Fibroblast of skin of back (primary cell): ENCODE data around the gene KRTAP4-11. TPM values are rescaled to one million over a fixed set of nuclear protein-coding genes. Genes with fewer than 3 reads are reported as not detected.
A peak's percentile ranks its signal among the peaks of the same experiment; 100 is the strongest.
"Not testable (repeated sequence)": the region's sequence is repeated elsewhere in the genome, so short reads cannot be mapped to it uniquely, and the experiment has no call there.

Source experiments
- DNase-seq: peaks from one replicate; pipeline ENCODE4 v3.0.0-alpha.2; 2013
- polyA plus RNA-seq, 2 experiments: library from polyadenylated mRNA; unstranded; fragments of 120-200 nt; gene quantifications; one replicate each; pipeline ENCODE4 v1.2.1, GENCODE V29; 2013; ENCODE audit not compliant: insufficient read length in 2 of 2

Gene KRTAP4-11
- not detected for polyA plus RNA-seq (2013, experiment 1 of 2; ENCODE audit: insufficient read length)
- not detected for polyA plus RNA-seq (2013, experiment 2 of 2; ENCODE audit: insufficient read length)

DNA sequence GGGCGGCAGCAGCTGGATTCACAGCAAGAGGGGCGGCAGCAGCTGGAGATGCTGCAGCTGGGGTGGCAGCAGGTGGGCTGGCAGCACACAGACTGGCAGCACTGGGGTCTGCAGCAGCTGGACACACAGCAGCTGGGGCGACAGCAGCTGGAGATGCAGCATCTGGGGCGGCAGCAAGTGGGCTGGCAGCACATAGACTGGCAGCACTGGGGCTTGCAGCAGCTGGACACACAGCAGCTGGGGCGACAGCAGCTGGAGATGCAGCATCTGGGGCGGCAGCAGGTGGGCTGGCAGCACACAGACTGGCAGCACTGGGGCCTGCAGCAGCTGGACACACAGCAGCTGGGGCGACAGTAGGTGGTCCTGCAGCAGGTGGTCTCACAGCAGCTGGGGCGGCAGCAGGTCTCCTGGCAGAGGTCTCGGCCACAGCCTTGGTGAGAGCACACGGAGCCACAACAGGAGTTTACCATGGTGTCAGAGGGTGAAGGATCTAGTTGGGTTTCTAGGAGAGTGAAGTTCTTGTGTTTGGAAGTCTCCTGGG lies at the start of gene KRTAP4-11:
TSS of gene KRTAP4-11 (minus strand) at position 528 of the 541 bp plus-strand sequence. CDS start at position 470, 58 bp downstream.
- not testable (repeated sequence) for DNase-seq

DNA sequence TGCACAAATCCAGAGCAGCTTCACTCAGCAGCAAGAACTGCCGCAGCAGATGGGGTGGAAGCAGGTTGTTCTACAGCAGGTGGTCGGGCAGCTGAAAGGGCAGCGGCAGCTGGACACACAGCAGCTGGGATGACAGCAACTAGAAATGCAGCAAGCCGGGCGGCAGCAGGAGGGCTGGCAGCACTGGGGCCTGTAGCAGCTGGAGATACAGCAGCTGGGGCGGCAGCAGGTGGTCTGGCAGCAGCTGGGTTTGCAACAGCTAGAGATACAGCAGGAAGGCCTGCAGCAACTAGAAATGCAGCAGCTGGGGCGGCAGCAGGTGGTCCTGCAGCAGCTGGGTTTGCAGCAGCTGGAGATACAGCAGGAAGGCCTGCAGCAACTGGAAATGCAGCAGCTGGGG lies 49.4 kb upstream of the KRTAP4-11 start:
- DNase-seq, result no peak

DNA sequence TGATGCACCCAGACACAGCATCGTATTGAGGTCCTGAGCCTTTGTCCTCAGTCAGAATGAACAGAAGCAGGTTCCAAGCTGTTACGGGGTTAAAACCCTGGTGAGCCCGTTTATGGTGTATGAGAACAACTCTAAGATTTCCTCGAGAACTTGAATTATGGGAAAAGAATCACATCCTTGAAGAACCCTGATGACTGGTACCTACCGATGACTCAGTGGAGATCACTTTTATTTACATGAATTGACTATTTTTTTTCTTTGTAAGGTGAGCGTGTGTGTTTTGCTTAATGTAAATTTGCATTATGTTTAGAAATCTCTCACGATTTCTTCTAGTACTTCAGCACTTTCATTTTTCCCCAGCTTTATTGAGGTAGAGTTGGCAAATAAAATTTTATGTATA lies 45.7 kb upstream of the KRTAP4-11 start:
- no peak for DNase-seq

DNA sequence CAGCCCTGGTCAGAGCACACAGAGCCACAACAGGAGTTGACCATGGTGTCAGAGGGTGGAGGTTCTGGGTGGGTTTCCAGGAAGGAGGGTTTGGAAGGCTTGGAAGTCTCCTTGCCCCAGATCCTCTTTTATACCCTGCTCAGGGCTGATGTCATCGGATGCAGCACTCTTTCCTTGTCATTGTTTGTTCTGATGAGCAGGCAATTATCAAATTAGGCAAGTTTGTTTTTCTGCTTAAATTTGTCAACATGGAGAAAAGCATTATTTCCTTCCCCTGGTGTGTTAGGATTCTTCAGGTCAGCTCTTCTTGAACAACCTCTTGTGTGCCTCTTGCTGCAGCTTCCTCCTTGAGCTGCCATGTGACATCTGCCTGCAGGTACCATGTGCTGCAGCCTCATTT lies 42.5 kb upstream of the KRTAP4-11 start, which contains the start of gene KRTAP4-4:
TSS of gene KRTAP4-4 (minus strand) at position 101 of the 400 bp plus-strand sequence. CDS start at position 44, 57 bp downstream.
- DNase-seq, result no peak

DNA sequence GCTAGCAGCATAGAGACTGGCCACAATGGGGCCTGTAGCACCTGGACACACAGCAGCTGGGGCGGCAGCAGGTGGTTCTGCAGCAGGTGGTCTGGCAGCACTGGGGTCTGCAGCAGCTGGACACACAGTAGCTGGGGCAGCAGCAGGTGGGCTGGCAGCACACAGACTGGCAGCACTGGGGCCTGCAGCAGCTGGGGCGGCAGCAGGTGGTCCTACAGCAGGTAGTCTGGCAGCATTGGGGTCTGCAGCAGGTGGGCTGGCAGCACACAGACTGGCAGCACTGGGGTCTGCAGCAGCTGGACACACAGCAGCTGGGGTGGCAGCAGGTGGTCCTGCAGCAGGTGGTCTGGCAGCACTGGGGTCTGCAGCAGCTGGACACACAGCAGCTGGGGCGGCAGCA lies 42.0 kb upstream of the KRTAP4-11 start:
- DNase-seq, result not testable (repeated sequence)

DNA sequence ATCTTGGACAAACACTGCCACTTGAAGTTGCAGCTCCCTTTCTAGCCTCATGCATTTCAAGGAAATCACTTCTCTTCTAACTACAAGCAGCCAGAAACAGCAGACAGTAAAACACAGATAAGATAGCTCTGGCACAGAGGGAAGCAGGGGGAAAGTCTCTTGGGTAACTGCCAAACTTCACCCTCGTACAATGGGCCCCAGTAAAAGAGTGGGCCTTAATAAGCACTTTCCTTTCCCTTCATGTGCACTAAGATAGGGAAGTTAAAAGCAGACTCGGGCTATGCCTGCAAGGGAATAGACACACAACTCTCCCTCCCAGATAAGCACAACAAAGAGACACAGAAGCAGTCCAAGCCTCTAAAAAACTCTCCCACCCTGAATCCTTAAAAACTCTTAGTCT lies 35.7 kb upstream of the KRTAP4-11 start:
- DNase-seq, result no peak

DNA sequence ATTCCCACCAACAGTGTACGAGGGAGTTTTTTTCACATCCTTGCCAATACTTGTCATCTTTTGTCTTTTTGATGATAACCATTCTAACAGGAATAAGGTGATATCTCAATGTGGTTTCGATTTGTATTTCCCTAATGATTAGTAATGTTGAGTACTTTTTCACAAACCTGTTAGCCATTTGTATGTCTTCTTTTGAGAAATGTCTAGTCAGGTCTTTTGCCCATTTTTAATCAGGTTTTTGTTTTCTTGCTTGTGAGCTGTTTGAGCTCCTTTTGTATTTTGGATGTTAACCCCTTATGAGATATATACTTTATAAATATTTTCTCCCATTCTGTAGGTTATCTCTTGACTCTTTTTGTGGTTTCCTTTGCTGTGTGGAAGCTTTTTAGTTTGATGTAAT lies 33.4 kb upstream of the KRTAP4-11 start:
- no peak for DNase-seq

DNA sequence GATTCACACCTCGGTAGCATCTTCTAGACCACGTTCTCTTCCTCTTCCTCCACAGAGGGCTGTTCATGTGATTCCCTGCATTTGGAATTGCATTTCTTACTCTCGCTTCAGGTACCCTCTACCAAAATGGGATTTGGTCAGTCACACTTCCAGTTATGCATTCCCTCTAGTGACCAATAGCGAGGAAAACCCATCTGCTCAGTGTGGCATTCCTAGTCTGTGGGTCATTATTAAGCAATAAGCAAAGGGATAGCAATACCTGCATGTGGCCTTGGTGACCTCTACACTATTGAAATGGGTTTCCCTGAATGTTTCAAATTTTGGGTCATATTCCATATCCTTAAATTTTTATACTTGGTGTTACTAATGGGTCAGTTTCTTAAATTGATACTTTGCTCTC lies 31.9 kb upstream of the KRTAP4-11 start:
- no peak for DNase-seq

DNA sequence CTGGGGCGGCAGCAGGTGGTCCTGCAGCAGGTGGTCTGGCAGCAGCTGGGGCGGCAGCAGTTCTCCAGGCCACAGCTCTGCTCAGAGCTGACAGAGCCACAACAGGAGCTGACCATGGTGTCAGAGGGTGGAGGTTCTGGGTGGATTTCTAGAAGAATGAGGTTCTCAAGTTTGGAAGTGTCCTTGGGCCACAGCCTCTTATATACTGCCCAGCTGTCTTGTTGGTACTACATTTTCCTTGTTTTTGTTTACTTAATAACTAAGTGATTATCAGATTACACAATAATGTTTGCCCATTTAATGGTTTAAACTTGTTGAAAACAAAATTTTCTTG lies 31.4 kb upstream of the KRTAP4-11 start, which contains the start of gene KRTAP4-5:
TSS of gene KRTAP4-5 (minus strand) at position 174 of the 334 bp plus-strand sequence. CDS start at position 116, 58 bp downstream.
- DNase-seq, result no peak

DNA sequence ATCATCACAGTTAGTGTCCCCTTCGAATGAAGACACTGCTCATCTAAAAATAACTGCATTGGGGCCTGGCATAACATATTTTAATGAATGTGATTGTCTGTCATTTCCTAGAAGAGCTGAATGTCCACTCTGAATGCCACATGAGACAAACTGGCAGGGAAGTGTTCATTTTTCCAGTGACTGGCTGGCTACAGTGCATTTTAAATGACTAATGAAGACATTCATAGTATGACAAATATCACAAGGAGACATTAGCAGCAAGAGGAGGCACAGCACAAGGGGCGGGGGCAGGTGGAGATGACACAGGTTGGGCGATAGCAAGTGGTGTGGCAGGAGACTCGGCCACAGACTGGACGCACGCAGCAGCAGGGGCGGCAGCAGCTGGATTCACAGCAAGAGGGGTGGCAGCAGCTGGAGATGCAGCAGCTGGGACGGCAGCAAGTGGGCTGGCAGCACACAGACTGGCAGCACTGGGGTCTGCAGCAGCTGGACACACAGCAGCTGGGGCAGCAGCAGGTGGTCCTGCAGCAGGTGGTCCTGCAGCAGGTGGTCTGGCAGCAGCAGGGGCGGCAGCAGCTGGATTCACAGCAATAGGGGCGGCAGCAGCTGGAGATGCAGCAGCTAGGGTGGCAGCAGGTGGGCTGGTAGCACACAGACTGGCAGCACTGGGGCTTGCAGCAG lies 30.9 kb upstream of the KRTAP4-11 start:
- DNase-seq, result not testable (repeated sequence)

DNA sequence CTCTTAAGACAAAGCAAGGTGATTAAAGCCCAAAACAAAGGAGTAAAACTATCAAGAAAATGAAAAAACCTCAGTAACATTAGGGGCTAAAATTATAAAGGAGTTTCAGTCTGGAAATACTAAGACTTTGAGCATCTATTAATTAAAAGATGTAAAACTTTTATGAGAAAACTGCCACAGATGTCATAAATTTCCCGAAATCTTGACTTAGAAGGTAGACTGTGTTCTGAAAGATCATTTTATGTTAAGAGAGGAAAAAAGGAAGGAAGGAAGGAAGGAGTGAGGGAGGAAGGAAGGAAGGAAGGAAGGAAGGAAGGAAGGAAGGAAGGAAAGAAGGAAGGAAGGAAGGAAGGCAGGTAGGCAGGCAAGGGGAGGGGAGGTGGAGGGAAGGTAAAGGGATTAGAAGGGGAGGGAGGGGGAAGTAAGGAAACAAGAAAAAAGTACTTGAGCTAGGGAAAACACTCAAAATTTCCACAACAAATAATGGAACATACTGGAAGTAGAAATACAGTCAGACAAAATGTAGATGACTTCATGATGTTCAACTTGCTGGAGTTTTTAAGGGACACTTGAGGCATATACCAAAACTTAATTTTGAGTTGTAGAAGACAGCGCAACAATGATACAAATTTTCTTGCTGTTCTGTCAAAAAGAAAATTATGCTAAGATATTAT lies 29.5 kb upstream of the KRTAP4-11 start:
- no peak for DNase-seq

DNA sequence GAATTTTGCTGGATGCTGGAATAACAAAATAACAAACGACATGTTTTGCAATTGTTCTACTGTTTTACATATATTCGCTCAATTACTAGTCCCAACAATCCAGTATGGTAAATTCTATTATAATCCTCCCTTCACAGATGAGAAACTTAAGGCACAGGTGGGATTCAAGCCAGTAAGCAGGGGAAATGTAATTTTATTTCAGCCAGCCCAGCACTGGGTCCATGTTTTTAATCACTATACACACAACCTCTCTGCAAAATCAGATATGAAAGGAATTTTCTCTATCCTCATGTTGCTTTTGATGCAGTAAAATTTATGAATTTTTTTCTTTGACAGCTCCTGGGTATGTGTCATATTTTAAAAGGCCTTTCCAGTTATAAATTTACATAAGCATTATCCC lies 27.1 kb upstream of the KRTAP4-11 start:
- no peak for DNase-seq

DNA sequence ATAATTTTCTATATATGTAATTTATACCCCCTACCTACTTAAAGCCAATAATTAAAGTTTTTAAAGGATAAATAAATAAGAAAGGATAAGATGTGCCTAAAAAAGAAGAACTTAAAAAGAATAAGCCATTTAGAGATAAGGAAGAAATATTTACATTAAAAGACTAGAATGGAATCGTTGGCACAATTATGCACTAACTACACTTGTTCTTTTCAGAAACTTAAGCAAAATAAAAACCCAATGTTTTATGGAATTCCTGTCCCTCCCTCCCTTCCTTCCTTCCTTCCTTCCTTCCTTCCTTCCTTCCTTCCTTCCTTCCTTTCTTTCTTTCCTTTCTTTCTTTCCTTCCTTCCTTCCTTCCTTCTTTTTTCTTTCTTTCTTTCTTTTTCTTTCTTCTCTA lies 26.7 kb upstream of the KRTAP4-11 start:
- no peak for DNase-seq

DNA sequence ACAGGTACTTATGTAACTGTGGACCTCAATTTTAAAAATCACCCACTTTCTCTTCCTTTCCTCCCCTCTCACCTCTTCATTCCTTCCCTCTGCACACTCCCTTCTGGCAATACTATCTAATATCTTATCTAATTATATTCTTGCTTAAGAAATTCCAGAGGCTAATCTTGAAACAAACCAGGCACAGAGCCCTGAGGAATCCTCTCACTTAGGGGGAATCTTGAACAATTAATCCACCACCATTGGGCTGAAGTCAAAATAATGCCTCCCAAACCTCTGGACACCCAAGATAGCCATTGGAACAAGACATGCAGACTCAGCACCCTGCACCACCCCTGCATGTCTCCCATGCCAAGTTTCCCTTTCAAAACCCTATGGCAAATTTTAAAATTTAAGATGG lies 23.2 kb upstream of the KRTAP4-11 start:
- DNase-seq, result no peak

DNA sequence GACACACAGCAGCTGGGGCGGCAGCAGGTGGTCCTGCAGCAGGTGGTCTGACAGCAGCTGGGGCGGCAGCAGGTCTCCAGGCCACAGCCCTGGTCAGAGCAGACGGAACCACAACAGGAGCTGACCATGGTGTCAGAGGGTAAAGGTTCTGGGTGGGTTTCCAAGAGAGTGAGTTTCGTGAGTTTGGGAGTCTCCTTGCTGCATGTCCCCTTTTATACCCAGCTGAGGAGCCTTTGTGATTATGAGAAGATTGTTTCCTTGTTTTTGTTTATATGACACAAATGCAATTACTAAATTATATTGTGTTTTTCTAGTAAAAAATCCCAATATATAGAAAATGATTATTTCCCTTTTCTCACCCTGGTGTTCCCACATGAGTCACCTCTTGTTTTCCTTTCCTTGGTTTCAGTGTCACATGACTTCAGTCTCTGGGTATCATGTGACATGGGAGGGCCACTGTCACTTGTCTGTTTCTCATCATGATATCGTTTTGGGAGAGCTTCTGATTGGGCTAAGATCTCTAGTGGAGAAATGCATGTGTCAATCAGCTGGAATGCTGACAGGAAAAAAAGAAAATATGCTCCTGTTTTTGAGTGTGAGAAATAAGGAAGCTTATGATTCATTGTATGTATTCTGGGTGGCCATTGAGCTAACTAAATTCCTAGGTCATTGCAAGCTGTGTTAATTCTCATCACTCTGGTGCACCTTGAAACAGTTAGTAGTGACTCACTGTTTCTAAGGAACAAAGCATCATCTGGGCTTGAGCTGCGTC lies 22.4 kb upstream of the KRTAP4-11 start, which contains the start of gene KRTAP4-6:
TSS of gene KRTAP4-6 (minus strand) at position 185 of the 772 bp plus-strand sequence. CDS start at position 128, 57 bp downstream.
- DNase-seq, result peak; percentile 95

DNA sequence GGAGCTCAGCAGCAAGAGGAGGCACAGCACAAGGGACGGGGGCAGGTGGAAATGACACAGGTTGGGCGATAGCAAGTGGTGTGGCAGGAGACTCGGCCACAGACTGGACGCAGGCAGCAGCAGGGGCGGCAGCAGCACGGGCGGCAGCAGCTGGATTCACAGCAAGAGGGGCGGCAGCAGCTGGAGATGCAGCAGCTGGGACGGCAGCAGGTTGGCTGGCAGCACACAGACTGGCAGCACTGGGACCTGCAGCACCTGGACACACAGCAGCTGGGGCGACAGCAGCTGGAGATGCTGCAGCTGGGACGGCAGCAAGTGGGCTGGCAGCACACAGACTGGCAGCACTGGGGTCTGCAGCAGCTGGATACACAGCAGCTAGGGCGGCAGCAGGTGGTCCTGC lies 21.7 kb upstream of the KRTAP4-11 start:
- DNase-seq, result not testable (repeated sequence)

DNA sequence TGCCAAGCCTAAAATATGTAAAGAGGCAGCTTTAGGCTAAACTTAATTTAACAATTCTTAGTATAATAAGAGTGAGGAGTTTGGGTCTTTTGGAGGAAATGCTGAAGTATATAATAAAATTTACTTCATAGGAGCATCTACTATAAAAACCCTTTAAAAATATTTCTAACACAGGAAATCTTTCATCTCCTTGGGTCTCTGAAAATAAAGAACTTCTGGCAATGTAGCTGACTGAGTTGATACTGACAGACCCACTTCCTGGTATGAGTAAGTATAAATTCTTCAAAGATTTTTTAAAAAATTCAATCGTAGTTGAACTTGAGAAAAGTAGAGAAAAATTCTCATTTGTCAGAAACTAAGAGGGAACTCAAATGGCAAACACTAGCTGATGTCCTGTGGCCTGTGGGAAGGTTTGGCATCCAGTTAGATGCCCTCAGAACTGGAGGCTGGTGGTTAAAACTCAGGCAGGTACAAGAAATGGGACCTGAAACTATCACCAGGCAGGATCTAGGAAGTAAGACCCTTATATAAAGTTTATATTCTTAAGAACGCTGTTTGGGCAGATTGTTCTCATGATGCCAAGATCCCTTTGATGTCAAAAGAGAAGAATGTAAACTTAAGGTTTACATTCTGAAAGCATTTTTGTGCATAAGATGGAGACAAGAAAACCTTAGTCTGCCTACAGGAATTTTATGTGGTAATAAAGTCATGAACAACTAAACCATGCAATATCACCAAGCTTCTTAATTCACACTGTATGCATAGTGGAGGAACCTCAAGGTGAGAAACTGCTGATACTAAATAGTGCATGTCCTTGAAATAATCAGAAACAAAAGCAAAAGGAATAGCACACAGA lies 15.9 kb upstream of the KRTAP4-11 start:
- no peak for DNase-seq

DNA sequence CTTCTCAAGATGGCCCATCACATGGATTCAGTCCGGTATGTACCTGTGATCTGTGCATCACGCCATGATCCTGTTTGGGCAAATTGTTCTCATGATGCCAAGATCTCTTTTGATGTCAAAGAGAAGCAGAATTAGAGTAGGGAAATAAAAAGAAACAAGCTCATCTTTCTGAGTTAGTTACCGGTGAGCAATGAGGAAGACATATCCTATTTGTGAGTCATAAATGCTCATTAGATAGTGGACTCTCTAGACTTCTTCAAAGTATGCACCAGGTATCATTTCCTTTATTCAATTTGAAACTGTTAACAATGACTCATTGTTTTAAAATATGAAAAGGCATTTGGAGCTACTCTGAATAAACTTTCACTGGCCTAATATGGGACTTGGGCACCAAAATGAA lies 13.8 kb upstream of the KRTAP4-11 start:
- peak; percentile 67 for DNase-seq

DNA sequence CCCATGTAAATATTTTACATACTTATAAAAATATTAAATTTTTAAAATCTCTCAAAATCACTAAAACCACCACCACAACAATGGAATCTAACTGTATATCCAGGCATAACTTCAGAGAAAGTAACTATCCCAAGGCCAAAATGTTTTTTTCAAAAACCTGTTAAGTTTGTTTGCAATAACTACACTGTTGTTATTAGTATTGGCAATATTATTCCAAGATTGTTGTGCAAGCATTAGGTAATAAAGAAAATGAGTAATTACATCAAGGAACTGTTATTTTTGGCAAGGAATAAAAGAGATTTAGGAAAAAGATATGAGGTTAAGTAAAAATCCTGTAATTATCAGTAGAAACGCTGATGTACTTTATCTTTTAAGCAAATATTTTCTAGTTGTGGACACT lies 9.2 kb upstream of the KRTAP4-11 start:
- no peak for DNase-seq

DNA sequence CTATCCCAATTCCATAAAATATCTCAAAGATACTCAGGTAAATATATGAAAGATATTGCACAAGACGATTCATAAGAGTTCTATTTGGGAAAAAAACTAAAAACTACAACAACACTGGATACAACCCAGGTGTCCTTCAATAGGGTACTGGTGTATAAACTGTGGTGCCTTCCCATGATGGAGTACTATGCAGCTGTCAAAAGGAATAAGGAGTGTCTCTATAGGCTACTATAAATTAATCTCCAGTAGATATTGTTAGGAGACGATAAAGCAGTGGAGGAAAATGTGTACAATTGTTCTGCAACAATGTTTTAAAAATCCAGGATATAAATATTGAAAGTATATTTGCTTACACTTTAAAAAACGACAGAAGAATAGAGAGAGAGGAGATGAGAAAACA lies 8.2 kb upstream of the KRTAP4-11 start:
- no peak for DNase-seq

DNA sequence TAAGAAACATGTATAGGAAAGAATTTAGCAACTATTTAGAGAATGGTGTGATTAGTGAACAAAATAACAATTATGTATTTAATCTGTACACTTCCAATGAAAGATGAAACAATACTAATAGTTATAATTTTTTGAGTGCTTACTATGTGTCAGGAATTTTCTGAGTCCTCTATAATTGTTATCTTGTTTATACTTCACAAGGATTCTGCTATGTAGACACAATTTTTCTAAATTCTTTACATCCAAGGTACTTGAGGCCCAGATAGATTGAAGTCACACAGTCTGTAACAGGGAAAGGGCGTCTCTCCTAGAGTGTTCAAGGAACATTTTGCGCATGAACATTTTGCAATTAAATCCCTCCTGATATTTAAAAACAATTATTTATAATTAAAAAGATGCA lies 6.9 kb upstream of the KRTAP4-11 start:
- no peak for DNase-seq

DNA sequence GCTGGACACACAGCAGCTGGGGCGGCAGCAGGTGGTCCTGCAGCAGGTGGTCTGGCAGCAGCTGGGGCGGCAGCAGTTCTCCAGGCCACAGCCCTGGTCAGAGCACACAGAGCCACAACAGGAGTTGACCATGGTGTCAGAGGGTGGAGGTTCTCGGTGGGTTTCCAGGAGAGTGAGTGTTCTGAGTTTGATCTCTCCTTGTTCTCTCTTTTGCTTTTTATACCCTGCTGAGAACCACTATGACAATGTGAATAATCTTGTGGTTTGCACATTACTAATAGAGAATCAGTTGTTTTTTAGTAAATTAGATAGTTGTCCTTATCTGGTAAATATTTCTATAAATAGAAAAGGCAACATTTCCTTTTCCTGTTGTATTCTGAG lies 5.8 kb upstream of the KRTAP4-11 start, which contains the start of gene KRTAP4-12:
TSS of gene KRTAP4-12 (minus strand) at position 192 of the 381 bp plus-strand sequence. CDS start at position 132, 60 bp downstream.
- DNase-seq, result not testable (repeated sequence)
